GM23338 (cell line): ENCODE results near the gene CAMSAP3. TPM values are rescaled to one million over a fixed set of nuclear protein-coding genes. Genes with fewer than 3 reads are reported as not detected.

Source experiments
- ATAC-seq: fragments of 200-7000 bp; cut with Tn5 transposase; 3 replicates; pipeline ENCODE4 v1.9.1; 2020
- DNase-seq: peaks from one replicate; pipeline ENCODE4 v3.0.0-alpha.2; 2015; ENCODE audit warnings: low spot score
- H2AFZ ChIP-seq: fragments of 200-600 bp; sonication (generic); 2 replicates; pipeline ENCODE4 v1.8.0; 2016; ENCODE audit warnings: antibody characterized with exemption, mild to moderate bottlenecking, moderate library complexity
- H3F3A ChIP-seq: fragments of 200-600 bp; sonication (generic); replicated peaks from 2 replicates; pipeline ENCODE4 v1.8.0; 2017; ENCODE audit warnings: antibody characterized with exemption, mixed run types, low read depth
- H3K27ac ChIP-seq: fragments of 200-600 bp; sonication (generic); 2 replicates; pipeline ENCODE4 v1.6.1; 2016; ENCODE audit warnings: low read depth
- H3K27me3 ChIP-seq: fragments of 200-600 bp; sonication (generic); 2 replicates; pipeline ENCODE4 v1.8.0; 2016; ENCODE audit warnings: mild to moderate bottlenecking, mixed run types, moderate library complexity; ENCODE audit not compliant: insufficient read depth
- H3K36me3 ChIP-seq: fragments of 200-600 bp; sonication (generic); 2 replicates; pipeline ENCODE4 v1.8.0; 2016; ENCODE audit warnings: mild to moderate bottlenecking; ENCODE audit not compliant: insufficient read depth
- H3K4me1 ChIP-seq: fragments of 200-600 bp; sonication (generic); 2 replicates; pipeline ENCODE4 v1.8.0; 2016; ENCODE audit warnings: mild to moderate bottlenecking, moderate library complexity; ENCODE audit not compliant: insufficient read depth
- H3K4me2 ChIP-seq: fragments of 200-600 bp; sonication (generic); 2 replicates; pipeline ENCODE4 v1.7.1; 2017; ENCODE audit warnings: mixed run types
- H3K4me3 ChIP-seq: fragments of 200-600 bp; sonication (generic); 2 replicates; pipeline ENCODE4 v1.6.1; 2016; ENCODE audit warnings: mixed run types
- H3K79me2 ChIP-seq: fragments of 200-600 bp; sonication (generic); replicated peaks from 2 replicates; pipeline ENCODE4 v1.8.0; 2017; ENCODE audit warnings: mild to moderate bottlenecking; ENCODE audit not compliant: insufficient read depth
- H3K9me2 ChIP-seq: fragments of 200-600 bp; sonication (generic); 2 replicates; pipeline ENCODE4 v1.8.0; 2017; ENCODE audit not compliant: insufficient read depth
- H4K20me1 ChIP-seq: fragments of 200-600 bp; sonication (generic); replicated peaks from 2 replicates; pipeline ENCODE4 v1.8.0; 2017; ENCODE audit warnings: mild to moderate bottlenecking; ENCODE audit not compliant: insufficient read depth
- H3K27ac Mint-ChIP-seq: 2 replicates; pipeline ENCODE4 v1.8.0; 2020; ENCODE audit warnings: inconsistent platforms, mild to moderate bottlenecking, moderate library complexity, mixed read lengths
- H3K27me3 Mint-ChIP-seq: 3 replicates; pipeline ENCODE4 v1.8.0; 2022; ENCODE audit warnings: low read depth, mild to moderate bottlenecking, moderate library complexity, mixed read lengths, inconsistent platforms; ENCODE audit not compliant: insufficient read depth, poor library complexity
- H3K36me3 Mint-ChIP-seq: 3 replicates; pipeline ENCODE4 v1.8.0; 2021; ENCODE audit warnings: low read depth, mild to moderate bottlenecking, inconsistent platforms, moderate library complexity, mixed read lengths
- H3K4me1 Mint-ChIP-seq: 3 replicates; pipeline ENCODE4 v1.8.0; 2020; ENCODE audit warnings: mild to moderate bottlenecking, inconsistent platforms, mixed read lengths
- H3K4me3 Mint-ChIP-seq: 3 replicates; pipeline ENCODE4 v1.8.0; 2021; ENCODE audit warnings: moderate library complexity, mild to moderate bottlenecking, inconsistent platforms, mixed read lengths
- H3K9me3 Mint-ChIP-seq: 3 replicates; pipeline ENCODE4 v1.8.0; 2020; ENCODE audit warnings: moderate library complexity, mild to moderate bottlenecking, inconsistent platforms, mixed read lengths
- EZH2 ChIP-seq: fragments of 200-600 bp; sonication (generic); IDR thresholded peaks from one replicate; pipeline ENCODE4 v1.8.0; 2017; ENCODE audit warnings: antibody characterized with exemption, mild to moderate bottlenecking, low read depth; ENCODE audit not compliant: unreplicated experiment
- JUNB ChIP-seq: IDR thresholded peaks from one replicate; pipeline ENCODE4 v1.6.1; 2016; ENCODE audit warnings: antibody characterized with exemption; ENCODE audit not compliant: unreplicated experiment
- NANOG ChIP-seq: IDR thresholded peaks from 2 replicates; pipeline ENCODE4 v1.6.1; 2016; ENCODE audit warnings: antibody characterized with exemption, borderline replicate concordance
- POLR2AphosphoS5 ChIP-seq: IDR thresholded peaks from 2 replicates; pipeline ENCODE4 v1.6.1; 2016; ENCODE audit warnings: antibody characterized with exemption, low read depth
- REST ChIP-seq: IDR thresholded peaks from one replicate; pipeline ENCODE4 v1.6.1; 2018; ENCODE audit warnings: antibody characterized with exemption; ENCODE audit not compliant: unreplicated experiment
- STAT1 ChIP-seq: IDR thresholded peaks from one replicate; pipeline ENCODE4 v1.6.1; 2016; ENCODE audit warnings: antibody characterized with exemption; ENCODE audit not compliant: unreplicated experiment
- ZNF114 ChIP-seq: fragments of 250-450 bp; sonication (Bioruptor Pico); IDR thresholded peaks from 2 replicates; pipeline ENCODE4 v1.5.0; 2020; ENCODE audit warnings: mild to moderate bottlenecking, moderate library complexity
- ZNF462 ChIP-seq: fragments of 250-450 bp; sonication (Bioruptor Pico); IDR thresholded peaks from 2 replicates; pipeline ENCODE4 v1.5.0; 2020; ENCODE audit warnings: mild to moderate bottlenecking, moderate library complexity
- polyA plus RNA-seq: library from polyadenylated mRNA; unstranded; fragments of >200 nt; fragmentation: Nextera tagmentation; extraction: Ambion mirVana; gene quantifications from 2 replicates; pipeline ENCODE4 v1.2.1, GENCODE V29; 2016
- total RNA-seq: library from RNA; depleted of rRNA; stranded (reverse); fragments of >200 nt; shearing (Covaris generic); gene quantifications from 2 replicates; pipeline ENCODE4 v1.2.3, GENCODE V29; 2014
- TF ChIP-seq, protein P1 (sequence below), 2 experiments: fragments of 200-600 bp in 1 of 2; sonication (generic) in 1 of 2; conservative IDR thresholded peaks; 2 replicates each; pipeline versions ENCODE4 v1.5.1 to v1.6.1; 2016 to 2017; ENCODE audit warnings: antibody characterized with exemption in 2 of 2, low read depth in 2 of 2, mild to moderate bottlenecking in 2 of 2, moderate library complexity in 1 of 2

CAMSAP3 gene
- total and polyA plus RNA-seq, 2 experiments from 2014 or later, result 6.4 to 32.2 TPM

DNA sequence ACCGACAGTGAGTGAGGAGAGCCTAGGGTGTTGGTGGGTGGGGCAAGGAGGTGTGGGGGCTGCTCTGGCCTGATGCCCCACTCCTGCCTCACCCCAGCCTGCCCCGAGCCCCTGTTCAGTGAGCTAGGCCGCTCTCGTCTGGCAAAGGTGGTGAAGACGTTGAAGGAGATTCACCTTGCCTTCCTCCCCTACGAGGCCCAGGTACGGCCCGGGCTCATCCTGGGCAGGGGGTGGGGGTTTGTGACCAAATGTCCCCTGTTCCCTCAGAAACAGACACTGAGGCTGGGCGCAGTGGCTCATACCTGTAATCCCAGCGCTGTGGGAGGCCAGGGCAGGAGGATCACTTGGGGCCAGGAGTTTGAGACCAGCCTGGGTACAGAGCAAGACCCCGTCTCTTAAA lies 45.1 kb downstream of the CAMSAP3 start:
- H3K27ac Mint-ChIP-seq, result no peak overlapping the region
- H3K79me2 ChIP-seq, result no peaks in the 10 kb centered on the region
- H3K27me3 Mint-ChIP-seq, result peaks cover 21% of the 10 kb centered on the region
- H3K36me3 ChIP-seq, result no peaks in the 10 kb centered on the region
- H3K27ac ChIP-seq, result no peak overlapping the region
- no peak for DNase-seq
- peaks cover 9% of the 10 kb centered on the region for H3F3A ChIP-seq
- no peaks in the 10 kb centered on the region; the same call in 2 of the 3 replicates for H3K4me1 Mint-ChIP-seq
- H3K4me1 ChIP-seq, result no peaks in the 10 kb centered on the region
- peaks cover 9% of the 10 kb centered on the region for H3K27me3 ChIP-seq
- H2AFZ ChIP-seq, result no peak overlapping the region
- H3K4me2 ChIP-seq, result no peak overlapping the region
- H3K4me3 ChIP-seq, result no peak overlapping the region
- no peaks in the 10 kb centered on the region for H4K20me1 ChIP-seq
- TF ChIP-seq ZNF114 (CRISPR knock-in tag), result no peak
- no peak for TF ChIP-seq NANOG
- TF ChIP-seq EZH2, result no peak
- no peak for TF ChIP-seq ZNF462 (CRISPR knock-in tag)
- TF ChIP-seq, protein P1, sequence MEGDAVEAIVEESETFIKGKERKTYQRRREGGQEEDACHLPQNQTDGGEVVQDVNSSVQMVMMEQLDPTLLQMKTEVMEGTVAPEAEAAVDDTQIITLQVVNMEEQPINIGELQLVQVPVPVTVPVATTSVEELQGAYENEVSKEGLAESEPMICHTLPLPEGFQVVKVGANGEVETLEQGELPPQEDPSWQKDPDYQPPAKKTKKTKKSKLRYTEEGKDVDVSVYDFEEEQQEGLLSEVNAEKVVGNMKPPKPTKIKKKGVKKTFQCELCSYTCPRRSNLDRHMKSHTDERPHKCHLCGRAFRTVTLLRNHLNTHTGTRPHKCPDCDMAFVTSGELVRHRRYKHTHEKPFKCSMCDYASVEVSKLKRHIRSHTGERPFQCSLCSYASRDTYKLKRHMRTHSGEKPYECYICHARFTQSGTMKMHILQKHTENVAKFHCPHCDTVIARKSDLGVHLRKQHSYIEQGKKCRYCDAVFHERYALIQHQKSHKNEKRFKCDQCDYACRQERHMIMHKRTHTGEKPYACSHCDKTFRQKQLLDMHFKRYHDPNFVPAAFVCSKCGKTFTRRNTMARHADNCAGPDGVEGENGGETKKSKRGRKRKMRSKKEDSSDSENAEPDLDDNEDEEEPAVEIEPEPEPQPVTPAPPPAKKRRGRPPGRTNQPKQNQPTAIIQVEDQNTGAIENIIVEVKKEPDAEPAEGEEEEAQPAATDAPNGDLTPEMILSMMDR (conservative IDR thresholded peaks at IDR 0.05; ENCODE audit: low read depth in 2 of 2), result no peak
- TF ChIP-seq POLR2AphosphoS5, result no peak
- TF ChIP-seq JUNB, result no peak
- no peak for TF ChIP-seq STAT1
- no peak for TF ChIP-seq REST
- no peak overlapping the region for H3K4me3 Mint-ChIP-seq
- ATAC-seq, result no peak
- no peaks in the 10 kb centered on the region for H3K9me2 ChIP-seq
- H3K9me3 Mint-ChIP-seq, result no peaks in the 10 kb centered on the region; the same call in 2 of the 3 replicates
- peaks cover 2% of the 10 kb centered on the region; the same call in 1 of the 3 replicates for H3K36me3 Mint-ChIP-seq
